GM21526 (cell line): ENCODE results near the gene STK10.
A peak's percentile ranks its signal among the peaks of the same experiment; 100 is the strongest.

Source experiments
- ATAC-seq: cut with Tn5 transposase; IDR thresholded peaks from one replicate; pipeline ENCODE4 v1.9.1; 2021; ENCODE audit warnings: moderate library complexity; ENCODE audit not compliant: unreplicated experiment, low FRiP score

Gene STK10

GRCh38 chr5:172144931-172145869 is 42.8 kb downstream of the STK10 start:
- no peak for ATAC-seq

- no peak for ATAC-seq
Measured at GRCh38 chr5:172144291-172144815, 43.7 kb downstream of the STK10 start.

GRCh38 chr5:172143875-172144274 is 44.1 kb downstream of the STK10 start:
- ATAC-seq, result no peak

DNA sequence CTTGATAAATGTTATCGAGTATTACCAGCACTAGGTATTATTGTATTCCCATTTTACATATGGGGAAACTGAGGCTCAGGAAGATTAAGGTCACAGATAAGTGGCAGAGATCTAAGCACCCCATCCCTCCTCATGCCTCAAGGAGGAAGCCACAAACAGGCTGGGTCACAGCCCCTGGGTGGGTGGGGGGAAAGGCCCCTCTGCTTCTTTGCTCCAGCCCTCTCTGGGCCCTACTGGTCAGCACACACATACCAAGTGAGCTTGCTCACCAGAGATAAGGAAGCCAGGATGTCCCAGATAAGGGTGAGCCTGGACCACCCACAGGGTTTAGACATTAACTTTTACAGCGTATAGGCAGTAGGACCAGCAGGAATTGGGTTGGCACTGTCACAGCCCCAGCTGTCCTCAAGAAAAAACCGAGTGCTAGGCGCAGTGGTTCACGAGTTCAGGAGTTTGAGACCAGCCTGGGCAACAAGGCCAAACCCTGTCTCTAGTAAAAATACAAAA is 45.3 kb downstream of the STK10 start:
- ATAC-seq, result no peak

- no peak for ATAC-seq
Measured at GRCh38 chr5:172141949-172142319, 46.1 kb downstream of the STK10 start.

GRCh38 chr5:172140866-172141265 is 47.2 kb downstream of the STK10 start:
- ATAC-seq, result no peak

DNA sequence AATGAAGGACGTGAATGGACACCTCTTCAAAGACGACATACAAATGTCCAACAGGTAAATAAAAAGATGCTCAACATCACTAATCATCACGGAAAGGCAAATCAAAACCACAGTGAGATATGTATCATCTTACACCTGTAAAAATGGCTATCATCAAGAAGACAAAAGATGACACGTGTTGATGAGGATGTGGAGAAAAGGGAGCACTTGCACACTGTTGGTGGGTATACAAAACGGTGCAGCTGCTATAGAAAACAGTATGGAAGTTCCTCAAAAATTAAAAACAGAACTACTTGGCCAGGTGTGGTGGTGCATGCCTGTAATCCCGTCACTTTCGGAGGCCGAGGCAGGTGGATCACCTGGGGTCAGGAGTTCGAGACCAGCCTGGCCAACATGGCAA is 47.9 kb downstream of the STK10 start:
- ATAC-seq, result no peak

- ATAC-seq, result no peak
Measured at GRCh38 chr5:172137046-172137445, 51.0 kb downstream of the STK10 start.

DNA sequence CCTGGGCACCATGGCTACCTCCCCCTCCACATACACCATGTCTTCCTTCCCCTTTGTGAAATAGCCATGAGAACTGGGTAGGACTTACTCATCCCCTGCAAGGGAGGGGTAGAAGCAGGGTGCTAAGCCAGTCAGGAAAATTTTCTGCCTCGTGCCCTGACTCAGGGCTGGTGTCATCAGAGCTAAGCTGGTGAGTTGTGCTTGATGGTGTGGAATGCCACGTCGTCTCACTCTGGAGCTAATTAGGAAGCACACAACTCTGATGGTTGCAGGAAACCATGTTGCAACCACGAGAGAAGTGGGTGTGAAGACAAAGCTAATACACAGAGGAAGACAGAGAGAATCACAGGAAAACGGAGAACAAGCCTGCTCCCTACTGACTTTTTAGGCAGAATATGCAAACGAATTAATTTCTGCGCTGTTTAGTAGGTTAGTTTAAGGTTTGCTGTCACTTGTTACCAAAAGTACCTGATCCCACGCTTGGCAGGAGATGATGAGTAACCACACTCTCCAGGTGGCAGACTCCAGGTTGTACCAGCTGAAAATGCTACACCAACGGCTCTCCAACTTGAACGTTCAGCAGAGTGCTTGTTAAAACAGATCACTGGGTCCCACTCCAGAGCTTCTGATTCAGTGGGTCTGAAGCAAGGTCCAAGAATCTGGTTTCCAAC is 54.5 kb downstream of the STK10 start:
- no peak for ATAC-seq

DNA sequence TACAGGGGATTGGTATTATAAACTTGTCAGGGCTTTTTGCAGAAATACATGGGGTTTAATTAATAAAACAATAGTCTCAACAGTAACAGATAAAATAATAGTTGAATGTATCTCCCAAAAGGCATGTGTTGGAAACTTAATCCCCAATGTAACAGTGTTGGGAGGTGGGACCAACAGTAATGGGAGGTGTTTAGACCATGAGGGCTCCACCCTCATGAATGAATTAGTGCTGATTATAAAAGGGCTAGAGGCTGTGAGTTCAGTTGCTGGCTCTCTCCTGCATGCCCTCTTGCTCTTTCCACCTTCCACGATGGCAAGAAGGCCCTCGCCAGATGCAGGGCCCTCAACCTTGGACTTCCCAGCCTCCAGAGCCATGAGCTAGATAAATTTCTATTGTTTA is 56.3 kb downstream of the STK10 start:
- no peak for ATAC-seq

GRCh38 chr5:172129256-172129910 is 58.6 kb downstream of the STK10 start:
- ATAC-seq, result no peak

GRCh38 chr5:172127581-172127980 is 60.4 kb downstream of the STK10 start:
- no peak for ATAC-seq

DNA sequence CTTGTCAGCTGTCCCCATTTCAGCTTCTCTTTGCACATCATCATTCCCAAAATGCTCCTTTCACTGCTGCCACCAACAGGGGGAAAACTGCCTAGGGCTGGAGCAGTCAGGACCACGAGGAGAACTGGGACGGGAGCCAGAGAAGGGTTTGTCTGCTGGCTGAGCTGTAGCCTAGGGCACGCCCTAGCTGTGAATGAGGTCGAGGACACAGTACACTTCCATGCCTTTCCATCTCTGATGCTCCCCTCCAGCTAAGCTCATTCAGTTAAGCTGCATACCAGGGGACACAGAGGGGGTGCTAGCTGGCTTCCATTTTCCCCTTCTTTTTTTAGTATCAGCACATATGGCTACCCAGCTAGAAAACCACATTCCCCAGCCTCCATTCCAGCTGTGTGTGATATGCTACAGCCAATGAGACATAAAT is 64.7 kb downstream of the STK10 start:
- ATAC-seq, result no peak

DNA sequence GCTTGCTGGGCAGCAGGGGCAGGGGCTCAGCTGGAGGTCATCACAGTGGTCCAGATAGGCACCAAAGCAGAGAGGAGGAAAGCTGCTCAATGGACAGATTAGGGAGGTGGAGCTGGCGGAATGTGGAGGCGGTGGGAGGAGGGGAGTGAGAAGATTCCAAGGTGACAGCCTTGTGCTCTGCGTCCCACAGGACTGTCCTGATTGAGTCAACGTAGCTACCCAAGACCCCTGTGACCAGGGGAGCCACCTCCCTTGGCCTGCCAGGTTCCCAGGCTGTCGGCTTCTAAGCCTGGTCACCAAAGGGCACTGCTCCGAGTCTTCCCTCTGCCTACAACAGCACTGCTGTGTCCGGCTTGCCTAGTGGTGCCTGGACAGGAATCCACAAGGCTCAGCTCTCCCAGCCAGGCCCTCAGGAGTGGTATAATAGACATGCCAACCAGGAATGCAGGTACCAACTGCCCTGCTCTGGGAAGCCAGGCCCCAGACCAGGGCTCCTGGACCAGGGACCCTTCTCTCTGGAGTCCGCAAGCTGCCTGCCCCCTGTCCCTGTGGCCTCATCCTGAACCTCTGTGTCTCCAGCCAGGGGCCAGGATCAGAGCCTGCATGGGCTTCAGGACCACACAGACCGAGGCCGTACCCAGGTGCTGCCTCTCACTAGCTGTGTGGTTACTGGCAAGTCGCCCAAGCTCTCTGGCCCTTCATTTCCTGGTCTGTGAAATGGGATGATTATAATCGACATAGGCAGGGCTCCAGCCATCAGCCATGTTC is 67.9 kb downstream of the STK10 start:
- no peak for ATAC-seq

DNA sequence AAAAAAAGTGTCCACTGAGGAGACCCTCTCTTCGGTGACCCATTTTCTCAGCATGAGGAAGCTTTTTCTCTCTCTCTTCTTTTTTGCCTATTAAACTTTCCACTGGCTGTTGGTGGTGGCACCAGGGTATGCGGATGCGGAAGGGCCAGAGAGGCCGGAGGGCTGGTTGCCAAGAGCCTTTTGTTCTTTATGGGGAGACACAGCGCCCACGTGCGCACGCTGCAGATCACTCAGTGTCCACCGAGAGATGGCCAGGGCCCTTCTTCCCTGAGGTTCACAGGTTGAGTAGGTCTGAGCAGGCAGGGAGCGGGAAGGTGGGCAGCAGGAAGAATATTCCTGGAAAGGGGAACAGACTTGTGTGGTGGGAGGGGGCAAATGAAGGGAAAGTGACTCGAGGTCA is 69.1 kb downstream of the STK10 start:
- ATAC-seq, result no peak

GRCh38 chr5:172117977-172118701 is 69.9 kb downstream of the STK10 start:
- ATAC-seq, result no peak

DNA sequence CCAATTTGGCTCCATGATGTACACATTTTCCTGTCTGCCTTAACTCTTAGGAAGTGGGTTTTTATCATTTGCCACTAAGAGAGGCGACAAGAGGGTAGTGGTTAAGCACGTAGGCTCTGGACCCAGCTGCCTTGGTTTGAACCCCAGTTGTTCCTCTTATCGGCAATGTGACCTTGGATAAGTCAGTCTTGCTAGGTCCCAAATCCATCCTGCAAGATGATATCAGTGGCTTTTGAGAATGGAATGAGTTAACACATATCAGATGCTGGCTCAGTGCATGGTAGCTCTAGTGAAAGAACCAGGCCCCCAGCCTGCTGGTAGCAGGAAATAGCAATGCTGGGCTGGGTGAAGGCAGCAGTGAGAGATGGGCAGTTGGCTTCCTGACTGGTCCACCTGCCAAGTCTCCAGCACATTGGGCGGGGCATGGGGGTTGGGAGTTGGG is 72.5 kb downstream of the STK10 start:
- no peak for ATAC-seq

GRCh38 chr5:172114875-172115422 is 73.1 kb downstream of the STK10 start:
- peak; percentile 54 for ATAC-seq

DNA sequence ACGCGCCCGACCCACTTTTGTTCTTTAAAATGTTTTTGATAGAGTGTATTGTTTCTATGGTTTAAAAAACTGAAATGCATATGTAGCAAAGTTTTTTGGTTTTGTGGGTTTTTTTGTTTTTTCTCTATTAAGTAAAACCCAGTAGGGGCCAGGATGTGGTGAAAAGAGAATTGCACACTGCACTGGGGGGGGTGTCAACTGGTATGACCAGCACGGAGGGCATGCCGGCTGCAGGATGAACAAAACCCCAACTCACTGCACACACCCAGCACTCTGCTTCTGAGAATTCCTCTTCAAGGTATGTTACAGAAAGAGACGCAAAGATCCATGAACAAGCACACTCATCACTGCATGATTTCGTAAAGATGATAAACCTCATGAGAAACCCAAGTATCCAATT is 75.0 kb downstream of the STK10 start:
- ATAC-seq, result no peak
